Left lung (tissue), 10 donors: ENCODE data around the gene OR10G3. TPM values are rescaled to one million over a fixed set of nuclear protein-coding genes. Genes with fewer than 3 reads are reported as not detected.
"Not testable (repeated sequence)": the region's sequence is repeated elsewhere in the genome, so short reads cannot be mapped to it uniquely, and the experiment has no call there.

Source experiments
- ATAC-seq: fragments of 200-7000 bp; cut with Tn5 transposase; one replicate; pipeline ENCODE4 v1.9.1; 2020; ENCODE audit warnings: moderate library complexity
- DNase-seq, 4 donors: peaks; one replicate each; pipeline ENCODE4 v3.0.0-alpha.2; 2013 to 2020
- H3K27ac ChIP-seq, 2 donors: fragments of 200-600 bp; sonication (generic) in 1 of 2; one replicate each; pipeline versions ENCODE4 v1.5.0 to v1.8.0; 2020 to 2021
- H3K27me3 ChIP-seq, 2 donors: fragments of 200-600 bp; sonication (generic) in 1 of 2; one replicate each; pipeline versions ENCODE4 v1.5.0 to v1.8.0; 2020 to 2021
- H3K36me3 ChIP-seq, 2 donors: fragments of 200-600 bp; sonication (generic) in 1 of 2; one replicate each; pipeline versions ENCODE4 v1.5.0 to v1.8.0; 2020 to 2021
- H3K4me1 ChIP-seq, 2 donors: fragments of 200-600 bp; one replicate each; pipeline ENCODE4 v1.8.0; 2021
- H3K4me3 ChIP-seq, 2 donors: fragments of 200-600 bp; sonication (generic) in 1 of 2; one replicate each; pipeline versions ENCODE4 v1.5.0 to v1.8.0; 2020 to 2021; ENCODE audit warnings: mild to moderate bottlenecking in 1 of 2
- H3K9me3 ChIP-seq, 2 donors: fragments of 200-600 bp; sonication (generic) in 1 of 2; one replicate each; pipeline versions ENCODE4 v1.5.0 to v1.8.0; 2020 to 2021
- intact Hi-C, 2 donors: fragments of 100-400 bp; cut with DNase I; formaldehyde crosslinking; loops; one replicate each; pipeline versions ENCODE4 v1.11.2 to v1.14.2; 2022
- polyA plus RNA-seq, 6 donors: library from polyadenylated mRNA; unstranded; fragments of 120-200 nt; gene quantifications; one replicate each; pipeline ENCODE4 v1.2.1, GENCODE V29; 2013; ENCODE audit not compliant: insufficient read length in 6 of 6
- total RNA-seq, 2 donors: library from RNA; stranded (reverse); fragmentation: NEBNext Ultra II Directional; extraction: Animal tissue kit (Norgen Biotek cat#: 25700); gene quantifications; one replicate each; pipeline ENCODE4 v1.2.1, GENCODE V29; 2021
- TF ChIP-seq, protein P1 (sequence below), 2 donors: fragments of 200-600 bp; sonication (generic) in 1 of 2; IDR thresholded peaks; one replicate each; pipeline versions ENCODE4 v1.5.0 to v1.8.0; 2021; ENCODE audit warnings: antibody characterized with exemption in 2 of 2
- donor health status: DM: no; HTN: yes; CAD: no.
- donor health status: DM: no; HTN: no; CAD: no.

Gene OR10G3
- total and polyA plus RNA-seq, 8 donors: 0.06 to 0.08 (median 0.07) TPM; not detected in 5

DNA sequence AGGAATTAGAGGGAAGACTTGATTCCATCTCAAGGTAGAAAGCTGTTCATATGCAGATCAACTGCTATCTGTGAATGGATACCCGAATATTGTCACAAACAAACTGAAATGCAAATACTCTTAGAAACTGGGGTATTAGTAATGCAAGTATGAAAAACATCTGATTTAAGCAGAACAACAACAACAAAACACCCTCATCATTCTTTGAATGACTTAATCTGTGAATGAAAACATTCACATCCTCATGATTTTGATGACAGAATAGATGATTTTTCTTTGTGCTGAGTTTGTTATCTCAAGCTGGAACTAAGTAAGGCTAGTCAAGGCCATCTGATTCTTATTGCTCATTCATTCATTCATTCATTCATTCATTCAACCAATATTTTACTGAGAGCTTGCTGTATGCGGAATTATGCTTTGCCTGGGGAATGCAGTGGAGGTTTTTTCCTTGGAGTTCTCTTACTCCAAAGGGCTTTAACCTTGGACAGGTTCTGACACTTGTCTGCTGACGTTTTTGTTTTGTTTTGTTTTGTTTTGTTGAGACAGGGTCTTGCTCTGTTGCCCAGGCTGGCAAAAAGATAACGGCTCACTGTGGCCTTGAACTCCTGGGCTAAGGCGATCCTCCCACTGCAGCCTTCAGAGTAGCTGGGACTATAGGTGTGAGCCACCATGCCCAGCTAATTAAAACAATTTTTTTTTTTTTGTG is 23.3 kb downstream of the OR10G3 start:
- Histone ChIP-seq H3K27ac (peak overlapping the region; percentile 30 to 50), H3K36me3 (no peaks in the 10 kb centered on the region), H3K9me3 (no peaks in the 10 kb centered on the region), H3K4me1 (peaks cover 4 to 12% of the 10 kb centered on the region in 2 donors), H3K27me3 (no peaks in the 10 kb centered on the region), H3K4me3 (no peak overlapping the region)
- DNase-seq: no peak
- ATAC-seq: no peak
- intact Hi-C loops: no loop called here
- TF ChIP-seq, protein P1, sequence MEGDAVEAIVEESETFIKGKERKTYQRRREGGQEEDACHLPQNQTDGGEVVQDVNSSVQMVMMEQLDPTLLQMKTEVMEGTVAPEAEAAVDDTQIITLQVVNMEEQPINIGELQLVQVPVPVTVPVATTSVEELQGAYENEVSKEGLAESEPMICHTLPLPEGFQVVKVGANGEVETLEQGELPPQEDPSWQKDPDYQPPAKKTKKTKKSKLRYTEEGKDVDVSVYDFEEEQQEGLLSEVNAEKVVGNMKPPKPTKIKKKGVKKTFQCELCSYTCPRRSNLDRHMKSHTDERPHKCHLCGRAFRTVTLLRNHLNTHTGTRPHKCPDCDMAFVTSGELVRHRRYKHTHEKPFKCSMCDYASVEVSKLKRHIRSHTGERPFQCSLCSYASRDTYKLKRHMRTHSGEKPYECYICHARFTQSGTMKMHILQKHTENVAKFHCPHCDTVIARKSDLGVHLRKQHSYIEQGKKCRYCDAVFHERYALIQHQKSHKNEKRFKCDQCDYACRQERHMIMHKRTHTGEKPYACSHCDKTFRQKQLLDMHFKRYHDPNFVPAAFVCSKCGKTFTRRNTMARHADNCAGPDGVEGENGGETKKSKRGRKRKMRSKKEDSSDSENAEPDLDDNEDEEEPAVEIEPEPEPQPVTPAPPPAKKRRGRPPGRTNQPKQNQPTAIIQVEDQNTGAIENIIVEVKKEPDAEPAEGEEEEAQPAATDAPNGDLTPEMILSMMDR (IDR thresholded peaks at IDR 0.05): no peak

DNA sequence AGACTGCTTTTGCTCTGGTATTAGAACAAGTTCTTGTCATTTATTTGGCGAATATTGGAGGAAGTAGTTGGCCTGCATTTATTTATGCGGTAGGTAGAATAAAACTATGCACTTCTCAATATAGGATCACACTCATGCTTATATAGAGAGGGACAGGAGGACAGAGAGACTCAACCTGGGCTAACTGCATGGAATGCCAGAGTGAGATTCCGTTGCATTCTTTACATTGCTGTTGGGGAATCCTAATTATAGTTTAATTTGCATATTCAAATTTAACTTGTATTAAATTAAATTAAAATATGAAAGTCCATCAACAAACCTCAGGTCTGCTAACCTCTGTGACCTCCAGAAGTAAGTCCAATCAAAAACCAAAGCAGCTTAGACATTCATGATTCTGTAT is 26.6 kb downstream of the OR10G3 start:
- ATAC-seq: no peak
- Histone ChIP-seq H3K36me3 (no peaks in the 10 kb centered on the region), H3K27ac (no peak overlapping the region), H3K4me3 (no peak overlapping the region), H3K27me3 (no peaks in the 10 kb centered on the region), H3K4me1 (peaks cover 4 to 8% of the 10 kb centered on the region in 2 donors), H3K9me3 (no peaks in the 10 kb centered on the region)
- intact Hi-C loops: no loop called here
- TF ChIP-seq, protein P1 (IDR thresholded peaks at IDR 0.05): no peak
- DNase-seq: no peak

DNA sequence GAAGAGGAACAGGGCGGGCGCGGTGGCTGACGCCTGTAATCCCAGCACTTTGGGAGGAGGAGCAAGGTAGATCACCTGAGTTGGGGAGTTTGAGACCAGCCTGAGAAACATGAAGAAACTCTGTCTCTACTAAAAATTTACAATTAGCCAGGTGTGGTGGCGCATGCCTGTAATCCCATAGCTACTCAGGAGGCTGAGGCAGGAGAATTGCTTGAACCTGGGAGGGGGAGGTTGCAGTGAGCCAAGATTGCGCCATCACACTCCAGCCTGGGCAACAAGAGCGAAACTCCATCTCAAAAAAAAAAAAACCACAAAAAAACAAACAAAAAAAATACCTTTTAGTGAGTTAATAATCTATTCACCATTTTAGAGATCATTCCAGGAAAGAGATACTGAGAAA is 35.3 kb downstream of the OR10G3 start:
- H3K27ac ChIP-seq, H3K9me3 ChIP-seq, DNase-seq, H3K27me3 ChIP-seq, H3K4me1 ChIP-seq, intact Hi-C loops, H3K4me3 ChIP-seq, H3K36me3 ChIP-seq: not testable (repeated sequence)
- ATAC-seq: peak; percentile 45

DNA sequence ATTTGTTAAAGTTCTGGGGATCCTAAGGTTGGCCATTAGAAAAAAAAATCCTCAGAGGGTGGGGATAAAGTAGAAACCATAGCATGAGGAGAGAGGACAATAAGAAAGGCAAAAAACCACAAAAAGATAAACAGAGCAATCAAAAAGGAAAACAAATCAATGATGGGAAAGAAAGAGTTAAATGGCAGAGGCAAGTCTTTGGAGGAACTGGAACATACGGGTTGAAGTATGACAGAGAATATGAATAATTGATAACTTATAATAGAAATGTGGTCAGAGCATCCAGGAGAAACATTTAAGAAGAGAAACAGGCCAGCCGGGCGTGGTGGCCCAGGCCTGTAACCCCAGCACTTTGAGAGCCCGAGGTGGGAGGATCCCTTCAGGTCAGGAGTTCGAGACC is 35.9 kb downstream of the OR10G3 start:
- Histone ChIP-seq H3K4me3 (no peak overlapping the region), H3K4me1 (peaks cover 0 to 5% of the 10 kb centered on the region in 2 donors), H3K27me3 (peaks cover 0 to 13% of the 10 kb centered on the region in 2 donors), H3K27ac (no peak overlapping the region), H3K36me3 (no peaks in the 10 kb centered on the region), H3K9me3 (no peaks in the 10 kb centered on the region)
- TF ChIP-seq, protein P1 (IDR thresholded peaks at IDR 0.05): no peak
- ATAC-seq (no peak), DNase-seq (no peak)
- intact Hi-C loops: no loop called here

DNA sequence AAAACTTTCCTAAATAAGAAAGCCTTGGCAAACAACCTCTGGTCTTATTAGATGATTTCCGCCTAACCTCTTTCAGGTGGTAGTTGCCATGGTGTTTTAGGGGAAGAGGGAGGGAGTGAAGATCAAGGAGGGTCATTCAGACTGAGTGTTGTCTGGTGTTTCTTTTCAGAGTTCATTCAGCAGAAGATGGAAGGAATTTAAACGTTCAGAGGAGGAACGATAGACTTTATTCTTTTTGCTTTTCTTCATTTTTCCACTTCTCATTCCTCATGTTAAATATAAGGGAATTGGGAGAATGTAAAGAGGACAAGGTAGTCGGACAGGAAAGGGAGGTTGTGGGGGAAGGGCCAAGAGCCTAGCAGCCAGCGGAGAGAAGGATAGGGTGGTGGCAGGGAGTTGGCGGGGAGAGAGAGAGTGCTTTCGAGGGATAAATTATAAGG is 36.3 kb downstream of the OR10G3 start:
- TF ChIP-seq, protein P1 (IDR thresholded peaks at IDR 0.05): no peak
- H3K9me3 ChIP-seq: no peaks in the 10 kb centered on the region
- peak in 1 of 4 donors; percentile 69 for DNase-seq
- H3K4me1 ChIP-seq: peaks cover 0 to 5% of the 10 kb centered on the region in 2 donors
- peak; percentile 93 for ATAC-seq
- no peak overlapping the region for H3K27ac ChIP-seq
- H3K4me3 ChIP-seq: no peak overlapping the region
- H3K36me3 ChIP-seq: no peaks in the 10 kb centered on the region
- peaks cover 0 to 18% of the 10 kb centered on the region in 2 donors for H3K27me3 ChIP-seq
- intact Hi-C loops: no loop called here
